ENCODE measurements around the gene MOXD1.

Gene MOXD1

GRCh38 chr6:132399376-132400074, 1.8 kb downstream of the MOXD1 start:
- peak in 1 of 2 experiments; percentile 67 for DNase-seq (ENCODE audit: low read depth in 2 of 2)

GRCh38 chr6:132395015-132395597, 6.2 kb downstream of the MOXD1 start:
- no peak for DNase-seq (ENCODE audit: low read depth in 2 of 2)

- DNase-seq (ENCODE audit: low read depth in 2 of 2): no peak
Measured at GRCh38 chr6:132392792-132393191, 8.5 kb downstream of the MOXD1 start.

GRCh38 chr6:132392270-132392646, 9.0 kb downstream of the MOXD1 start:
- no peak for DNase-seq (ENCODE audit: low read depth in 2 of 2)

GRCh38 chr6:132391391-132392269, 9.6 kb downstream of the MOXD1 start:
- peak; percentile 74 to 82 for DNase-seq (ENCODE audit: low read depth in 2 of 2)

- DNase-seq (ENCODE audit: low read depth in 2 of 2): no peak
Measured at GRCh38 chr6:132390451-132390850, 10.8 kb downstream of the MOXD1 start.

- DNase-seq (ENCODE audit: low read depth in 2 of 2): no peak
Measured at GRCh38 chr6:132390017-132390416, 11.3 kb downstream of the MOXD1 start.

GRCh38 chr6:132388291-132388690, 13.0 kb downstream of the MOXD1 start:
- DNase-seq (ENCODE audit: low read depth in 2 of 2): no peak

GRCh38 chr6:132382630-132383175, 18.6 kb downstream of the MOXD1 start:
- DNase-seq (ENCODE audit: low read depth in 2 of 2): no peak

- no peak for DNase-seq (ENCODE audit: low read depth in 2 of 2)
Measured at GRCh38 chr6:132381381-132381780, 19.9 kb downstream of the MOXD1 start.

- DNase-seq (ENCODE audit: low read depth in 2 of 2): no peak
Measured at GRCh38 chr6:132380358-132381029, 20.8 kb downstream of the MOXD1 start.

GRCh38 chr6:132369526-132369925, 31.7 kb downstream of the MOXD1 start:
- peak in 1 of 2 experiments; percentile 23 for DNase-seq (ENCODE audit: low read depth in 2 of 2)

- no peak for DNase-seq (ENCODE audit: low read depth in 2 of 2)
Measured at GRCh38 chr6:132368916-132369481, 32.3 kb downstream of the MOXD1 start.

- DNase-seq (ENCODE audit: low read depth in 2 of 2): no peak
Measured at GRCh38 chr6:132365281-132365907, 35.9 kb downstream of the MOXD1 start.

- no peak for DNase-seq (ENCODE audit: low read depth in 2 of 2)
Measured at GRCh38 chr6:132364306-132365074, 36.8 kb downstream of the MOXD1 start.

GRCh38 chr6:132362442-132363185, 38.7 kb downstream of the MOXD1 start:
- peak in 1 of 2 experiments; percentile 9 for DNase-seq (ENCODE audit: low read depth in 2 of 2)

GRCh38 chr6:132361101-132361500, 40.2 kb downstream of the MOXD1 start:
- no peak for DNase-seq (ENCODE audit: low read depth in 2 of 2)

- no peak for DNase-seq (ENCODE audit: low read depth in 2 of 2)
Measured at GRCh38 chr6:132359886-132360285, 41.4 kb downstream of the MOXD1 start.

- DNase-seq (ENCODE audit: low read depth in 2 of 2): peak in 1 of 2 experiments; percentile 17
Measured at GRCh38 chr6:132357120-132357519, 44.2 kb downstream of the MOXD1 start.
